ENCODE measurements around the gene NKX3-2.

GRCh38 chr4:13545394-13545808, 1.1 kb upstream of the NKX3-2 start:
- TF ChIP-seq TAF1 (IDR thresholded peaks at IDR 0.05; ENCODE audit: borderline replicate concordance, low read depth, low read length) (no peak), POLR2AphosphoS5 (IDR thresholded peaks at IDR 0.05; ENCODE audit: low read depth, low read length) (no peak), POLR2A (IDR thresholded peaks at IDR 0.05; ENCODE audit: low read depth, low read length) (no peak)

Data from GM12892 (cell line).